HepG2 (cell line): ENCODE results near the gene IQCE. TPM values are rescaled to one million over a fixed set of nuclear protein-coding genes. Genes with fewer than 3 reads are reported as not detected.

ENCODE experiments used
- AHDC1 ChIP-seq: sonication (generic); formaldehyde crosslinking; IDR thresholded peaks from 2 replicates; pipeline ENCODE4 v1.5.1; 2020; ENCODE audit warnings: mild to moderate bottlenecking, missing genetic modification reagents, borderline replicate concordance
- EZH2 ChIP-seq: conservative IDR thresholded peaks from 2 replicates; pipeline ENCODE4 v1.6.1; 2012; ENCODE audit warnings: mild to moderate bottlenecking, low read depth, low read length, moderate library complexity
- FIP1L1 ChIP-seq: fragments of 200-400 bp; formaldehyde crosslinking; IDR thresholded peaks from 2 replicates; pipeline ENCODE4 v1.6.1; 2018; ENCODE audit warnings: low read depth, mild to moderate bottlenecking, low read length, moderate library complexity, borderline replicate concordance; ENCODE audit not compliant: insufficient read depth
- FOXA3 ChIP-seq: IDR thresholded peaks from 2 replicates; pipeline ENCODE4 v1.6.1; 2016; ENCODE audit warnings: missing genetic modification reagents, missing compliant biosample characterization
- IKZF4 ChIP-seq: sonication (generic); formaldehyde crosslinking; IDR thresholded peaks from 2 replicates; pipeline ENCODE4 v1.5.1; 2020; ENCODE audit warnings: borderline replicate concordance, mild to moderate bottlenecking, low read depth, missing genetic modification reagents; ENCODE audit errors: not compliant biosample characterization
- MEIS2 ChIP-seq: sonication (generic); formaldehyde crosslinking; IDR thresholded peaks from 2 replicates; pipeline ENCODE4 v1.9.0; 2021; ENCODE audit warnings: mild to moderate bottlenecking, missing genetic modification reagents
- MLXIP ChIP-seq: sonication (generic); formaldehyde crosslinking; IDR thresholded peaks from 2 replicates; pipeline ENCODE4 v1.9.0; 2021; ENCODE audit warnings: missing genetic modification reagents, borderline replicate concordance
- NFIB ChIP-seq: sonication (generic); formaldehyde crosslinking; IDR thresholded peaks from 2 replicates; pipeline ENCODE4 v1.9.0; 2021; ENCODE audit warnings: missing genetic modification reagents, mild to moderate bottlenecking, borderline replicate concordance
- NONO ChIP-seq, 2 experiments: fragments of 450-650 bp in 1 of 2; sonication (generic) in 1 of 2; formaldehyde crosslinking in 1 of 2; IDR thresholded peaks in 1 of 2; conservative IDR thresholded peaks in 1 of 2; 2 replicates each; pipeline versions ENCODE4 v1.6.1 to v1.8.0; 2017 to 2022; ENCODE audit warnings: mild to moderate bottlenecking in 1 of 2, missing genetic modification reagents in 1 of 2, moderate library complexity in 1 of 2
- SIX4 ChIP-seq: sonication (generic); formaldehyde crosslinking; IDR thresholded peaks from 2 replicates; pipeline ENCODE4 v1.4.0; 2020; ENCODE audit warnings: missing genetic modification reagents
- SOX6 ChIP-seq, 2 experiments: fragments of 450-650 bp in 1 of 2; sonication (generic) in 1 of 2; formaldehyde crosslinking in 1 of 2; IDR thresholded peaks; 2 replicates each; pipeline versions ENCODE4 v1.4.0 to v1.6.1; 2017 to 2020; ENCODE audit warnings: antibody characterized with exemption in 1 of 2, mild to moderate bottlenecking in 1 of 2, missing genetic modification reagents in 1 of 2
- TBL1XR1 ChIP-seq: fragments of 150-350 bp; IDR thresholded peaks from 2 replicates; pipeline ENCODE4 v1.6.1; 2014; ENCODE audit warnings: borderline replicate concordance, low read length; ENCODE audit not compliant: partially characterized antibody
- TFDP2 ChIP-seq: sonication (generic); formaldehyde crosslinking; IDR thresholded peaks from 2 replicates; pipeline ENCODE4 v1.4.0; 2020; ENCODE audit warnings: missing genetic modification reagents
- THAP11 ChIP-seq: IDR thresholded peaks from 2 replicates; pipeline ENCODE4 v1.6.1; 2016; ENCODE audit warnings: missing biosample characterization, missing genetic modification reagents
- ZBTB49 ChIP-seq: sonication (generic); formaldehyde crosslinking; IDR thresholded peaks from 2 replicates; pipeline ENCODE4 v1.4.0; 2020; ENCODE audit warnings: missing genetic modification reagents, borderline replicate concordance
- ZNF263 ChIP-seq: sonication (generic); formaldehyde crosslinking; IDR thresholded peaks from 2 replicates; pipeline ENCODE4 v1.4.0; 2020; ENCODE audit warnings: missing genetic modification reagents
- ZNF614 ChIP-seq: IDR thresholded peaks from 2 replicates; pipeline ENCODE4 v1.6.1; 2018; ENCODE audit warnings: missing biosample characterization, missing genetic modification reagents, inconsistent platforms, borderline replicate concordance
- polyA plus RNA-seq, 8 experiments: library from polyadenylated mRNA; depleted of rRNA in 3 of 8; stranded (reverse) in 7 of 8; unstranded in 1 of 8; fragments of >200 nt; fragmentation: Illumina TruSeq in 4 of 8; extraction: Trizol in 4 of 8; gene quantifications; 2 replicates each; pipeline versions ENCODE4 v1.2.1 to v1.2.3, GENCODE V29; 2011 to 2016; ENCODE audit warnings: low read depth in 4 of 8, missing spikeins in 1 of 8, mixed read lengths in 1 of 8; ENCODE audit not compliant: insufficient read depth in 1 of 8
- total RNA-seq, 5 experiments: library from RNA; depleted of rRNA; stranded (reverse); fragments of >200 nt; fragmentation: Illumina TruSeq; extraction: Trizol; gene quantifications; 2 replicates each; pipeline ENCODE4 v1.2.3, GENCODE V29; 2016; ENCODE audit warnings: low read depth in 1 of 5

IQCE gene
- total and polyA plus RNA-seq, 2 of the 13 experiments (the other 11 are each of a cell fraction or from before 2014, with no cell fraction given): 1.5 to 2.5 TPM

GRCh38 chr7:2628130-2628482, 69.3 kb downstream of the IQCE start (continued):
- TF ChIP-seq AHDC1 (no peak), FOXA3 (CRISPR knock-in tag) (peak; percentile 38), ZNF263 (CRISPR knock-in tag) (no peak), ZBTB49 (no peak), EZH2 (no peak), NONO (IDR thresholded peaks at IDR 0.05) (no peak), NONO (CRISPR knock-in tag; conservative IDR thresholded peaks at IDR 0.05) (no peak), SOX6 (IDR thresholded peaks at IDR 0.05) (no peak), SOX6 (CRISPR knock-in tag; IDR thresholded peaks at IDR 0.05) (peak; percentile 85), FIP1L1 (no peak), THAP11 (CRISPR knock-in tag) (0 out of 2 replicates have a peak, but pooled peaks have one; percentile 35), ZNF614 (no peak), IKZF4 (CRISPR knock-in tag) (no peak), MEIS2 (CRISPR knock-in tag) (no peak), MLXIP (CRISPR knock-in tag) (no peak), TFDP2 (CRISPR knock-in tag) (no peak), NFIB (CRISPR knock-in tag) (no peak), SIX4 (CRISPR knock-in tag) (no peak), TBL1XR1 (no peak)
